Fibroblast of skin of right biceps (primary cell): Measurements from ENCODE around the gene MSTO1.
A peak's percentile ranks its signal among the peaks of the same experiment; 100 is the strongest.
"Not testable (repeated sequence)": the region's sequence is repeated elsewhere in the genome, so short reads cannot be mapped to it uniquely, and the experiment has no call there.

Experiments
- DNase-seq: peaks from one replicate; pipeline ENCODE4 v3.0.0-alpha.2; 2013

The MSTO1 gene

DNA sequence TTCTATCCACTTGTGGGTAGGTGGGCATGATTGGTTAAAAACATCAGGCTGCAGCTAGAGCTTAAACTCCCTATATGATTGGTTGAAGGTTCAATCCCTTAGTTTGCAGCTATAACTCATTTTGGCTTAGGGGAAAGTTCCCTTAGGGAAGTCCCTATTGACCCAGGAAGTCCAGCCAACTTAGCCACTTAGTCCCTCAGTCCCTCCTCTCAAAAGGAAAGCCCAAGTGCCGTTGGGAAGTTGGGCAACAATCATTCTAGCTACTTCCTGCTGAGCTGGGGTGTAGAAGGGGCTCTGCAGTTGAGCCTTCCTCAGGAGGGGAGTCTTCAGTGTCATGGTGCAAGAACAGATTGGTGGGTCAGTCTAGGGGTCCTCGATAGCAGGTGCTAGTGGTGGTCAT, 12.2 kb downstream of the MSTO1 start:
- DNase-seq, result no peak

DNA sequence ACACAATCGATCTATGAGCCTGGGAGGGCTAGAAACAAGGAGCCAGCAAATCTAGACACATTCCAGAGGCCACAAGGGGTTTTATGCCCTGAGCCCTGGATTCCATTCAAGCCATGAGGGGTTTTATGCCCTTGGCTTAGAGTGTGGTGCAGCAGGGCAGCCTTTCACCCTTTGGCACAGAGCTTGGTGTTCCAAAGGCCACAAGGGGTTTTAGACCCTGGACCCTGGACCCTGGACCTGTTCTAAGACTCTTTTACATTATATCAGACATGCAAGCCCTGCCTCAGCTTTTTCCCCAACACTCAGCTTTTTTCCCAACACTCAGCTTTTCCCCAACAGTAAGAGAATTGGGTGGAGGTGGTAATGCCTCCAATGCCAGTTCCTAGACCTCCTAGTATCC, 13.3 kb downstream of the MSTO1 start:
- DNase-seq, result no peak

GRCh38 chr1:155626428-155626827, 16.4 kb downstream of the MSTO1 start:
- not testable (repeated sequence) for DNase-seq

DNA sequence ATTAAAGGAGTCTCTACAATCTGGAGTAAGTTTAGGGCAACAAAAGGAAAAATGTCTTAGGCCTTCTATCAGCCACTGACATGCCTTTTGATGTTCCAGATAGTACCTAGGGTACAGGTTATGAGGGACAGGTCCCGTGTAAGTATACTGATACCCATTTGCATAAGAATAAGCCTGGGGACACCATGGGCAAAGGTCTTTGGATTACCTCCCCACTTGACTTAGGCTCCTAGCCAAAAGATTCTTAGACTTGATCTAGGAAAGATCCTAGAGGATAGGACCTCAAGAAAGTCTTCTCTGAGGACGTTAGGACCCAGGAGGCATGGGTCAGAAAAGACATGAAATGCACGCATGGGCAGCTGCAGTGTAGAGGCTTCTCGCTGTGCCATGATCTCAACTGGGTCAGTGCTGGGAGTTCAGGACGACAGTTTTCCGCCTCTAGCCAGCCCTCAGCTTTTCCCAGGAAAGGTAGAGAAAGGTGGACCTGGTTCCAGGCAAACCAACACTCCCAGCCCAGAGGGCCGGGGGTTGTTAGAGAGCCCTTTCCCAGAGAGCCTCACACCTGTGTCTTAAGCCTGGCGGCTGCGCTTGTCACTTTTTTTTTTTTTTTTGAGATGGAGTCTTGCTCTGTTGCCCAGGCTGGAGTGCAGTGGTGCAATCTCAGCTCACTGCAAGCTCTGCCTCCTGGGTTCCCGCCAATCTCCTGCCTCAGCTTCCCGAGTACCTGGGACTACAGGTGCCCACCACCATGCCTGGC, 26.6 kb downstream of the MSTO1 start:
- DNase-seq, result no peak

GRCh38 chr1:155640367-155640766, 30.3 kb downstream of the MSTO1 start:
- no peak for DNase-seq

- DNase-seq, result peak; percentile 22
Observed at GRCh38 chr1:155642559-155643180, 32.7 kb downstream of the MSTO1 start.

GRCh38 chr1:155643230-155643629, 33.2 kb downstream of the MSTO1 start:
- DNase-seq, result no peak

DNA sequence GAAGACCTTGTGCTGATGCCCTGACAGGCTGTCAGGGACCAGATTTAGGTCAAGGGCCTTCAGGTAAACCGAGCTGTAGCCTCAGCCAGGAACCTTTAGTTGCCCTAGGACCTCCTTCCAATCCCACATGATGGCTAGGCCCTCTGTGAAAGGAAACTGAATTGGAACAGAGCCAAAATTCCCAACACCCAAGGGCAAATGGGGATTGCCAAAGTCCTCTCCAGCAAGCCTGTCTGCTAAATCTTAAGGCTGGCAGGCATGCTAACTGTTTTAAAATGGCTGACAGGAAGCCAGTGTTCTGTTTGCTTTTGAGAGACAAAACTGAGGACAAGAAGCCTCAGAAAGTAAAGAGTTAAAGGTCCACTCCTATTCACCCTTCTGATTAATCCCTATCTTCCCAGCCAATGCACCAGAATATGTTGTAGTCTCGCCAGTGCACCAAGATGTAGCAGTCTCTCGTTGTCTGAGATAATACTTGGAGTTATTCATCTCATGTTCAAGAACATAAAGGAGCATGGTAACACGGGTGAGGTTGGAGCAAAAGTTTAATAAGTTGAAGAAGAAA, 35.1 kb downstream of the MSTO1 start:
- no peak for DNase-seq

DNA sequence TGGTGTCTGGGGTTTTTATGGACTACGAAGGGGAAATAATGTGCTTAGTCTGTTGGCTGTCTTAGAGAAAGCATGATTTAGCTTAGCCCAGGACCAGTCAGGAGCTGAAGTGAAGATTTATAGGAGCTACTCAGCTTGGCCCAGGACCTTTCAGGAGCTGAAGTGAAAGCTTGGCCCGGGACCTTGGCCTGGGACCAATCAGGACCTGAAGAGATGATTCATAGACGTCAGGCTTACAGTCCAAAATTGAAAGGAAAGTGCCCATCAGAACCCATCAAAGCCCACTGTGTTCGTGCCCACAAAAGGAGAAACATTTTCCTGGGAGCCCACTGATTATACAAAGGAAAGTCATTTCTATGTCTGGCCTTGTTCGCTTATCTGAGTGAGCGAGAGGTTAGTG, 35.6 kb downstream of the MSTO1 start:
- DNase-seq, result no peak

DNA sequence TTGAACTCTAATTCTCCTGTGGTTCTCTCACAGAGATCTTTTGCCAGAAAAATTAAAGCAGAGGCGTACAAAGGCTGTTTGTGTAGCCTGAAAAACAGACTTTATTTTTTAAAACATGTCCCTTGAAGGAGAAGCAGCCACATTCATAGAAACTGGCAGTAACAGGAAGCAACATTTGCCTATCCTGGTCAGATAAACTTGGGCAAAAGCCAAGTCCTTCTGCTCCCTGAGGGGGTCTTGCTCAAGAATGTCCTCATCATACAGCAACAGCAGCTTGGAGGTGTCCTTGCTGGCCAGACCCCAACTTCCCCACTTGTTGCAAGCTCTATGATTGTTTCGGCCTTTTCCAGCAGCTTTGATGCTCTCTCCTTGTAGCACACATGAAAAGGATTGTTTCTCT, 36.3 kb downstream of the MSTO1 start:
- DNase-seq, result peak; percentile 28

DNA sequence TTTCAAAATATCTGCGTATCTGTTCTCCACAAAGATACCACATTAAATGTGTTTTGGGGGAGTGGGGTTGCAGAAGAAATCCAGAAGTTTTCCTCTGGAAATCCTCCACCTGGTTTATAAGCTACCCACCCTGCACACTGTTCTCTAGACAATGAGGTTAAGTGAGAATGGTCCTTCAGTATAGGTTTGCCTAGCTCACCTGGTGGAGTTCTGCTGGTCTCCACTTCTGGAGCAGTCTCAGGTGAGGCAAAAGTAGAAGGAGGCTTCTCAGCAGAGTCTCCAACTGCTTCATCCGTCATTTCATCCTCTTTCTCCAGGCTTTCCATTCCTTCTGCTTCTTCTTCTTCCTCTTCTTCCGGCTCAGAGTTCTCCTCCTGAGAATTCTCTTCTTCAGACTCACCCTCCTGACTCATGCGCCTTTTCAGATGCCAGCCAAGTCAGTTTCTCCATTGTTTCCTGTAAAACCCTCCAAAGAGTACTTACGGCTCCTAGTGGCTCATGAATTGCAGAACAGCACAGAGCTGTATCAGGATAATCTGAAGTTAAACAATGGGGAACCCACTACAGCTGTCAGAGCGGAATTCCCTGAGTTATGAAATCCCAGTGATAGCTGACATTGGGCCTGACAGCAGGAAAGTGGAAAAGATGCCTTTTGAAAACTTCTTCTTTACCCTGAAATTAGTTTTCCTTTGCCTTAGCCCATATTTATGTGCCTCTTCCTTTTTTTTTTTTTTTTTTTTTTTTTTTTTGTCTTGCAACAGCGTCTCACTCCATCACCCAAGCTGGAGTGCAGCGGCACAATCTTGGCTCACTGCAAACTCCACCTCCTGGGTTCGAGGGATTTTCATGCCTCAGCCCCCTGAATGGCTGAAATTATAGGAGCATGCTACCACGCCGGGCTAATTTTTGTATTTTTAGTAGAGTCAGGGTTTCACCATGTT, 38.5 kb downstream of the MSTO1 start:
- peak; percentile 89 for DNase-seq

DNA sequence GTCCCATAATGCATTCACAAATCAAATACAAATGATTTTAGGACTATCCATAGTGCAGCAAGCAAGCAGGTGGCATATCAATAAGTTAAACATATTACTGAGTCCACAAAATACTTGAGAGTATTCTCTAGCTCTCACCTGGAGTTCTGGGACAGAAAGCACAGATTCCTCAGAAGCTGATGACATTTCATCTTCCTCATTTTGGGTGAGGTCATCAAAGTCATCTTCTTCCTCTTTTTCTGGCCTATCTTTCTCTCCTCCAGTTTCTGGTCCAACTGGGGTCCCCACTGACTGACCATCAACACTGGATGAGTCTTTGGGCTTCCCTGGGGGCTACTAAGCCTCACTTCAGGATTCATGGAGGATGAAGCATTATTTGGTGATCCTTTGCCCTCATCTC, 39.7 kb downstream of the MSTO1 start:
- no peak for DNase-seq

GRCh38 chr1:155650231-155650757, 40.3 kb downstream of the MSTO1 start:
- no peak for DNase-seq

DNA sequence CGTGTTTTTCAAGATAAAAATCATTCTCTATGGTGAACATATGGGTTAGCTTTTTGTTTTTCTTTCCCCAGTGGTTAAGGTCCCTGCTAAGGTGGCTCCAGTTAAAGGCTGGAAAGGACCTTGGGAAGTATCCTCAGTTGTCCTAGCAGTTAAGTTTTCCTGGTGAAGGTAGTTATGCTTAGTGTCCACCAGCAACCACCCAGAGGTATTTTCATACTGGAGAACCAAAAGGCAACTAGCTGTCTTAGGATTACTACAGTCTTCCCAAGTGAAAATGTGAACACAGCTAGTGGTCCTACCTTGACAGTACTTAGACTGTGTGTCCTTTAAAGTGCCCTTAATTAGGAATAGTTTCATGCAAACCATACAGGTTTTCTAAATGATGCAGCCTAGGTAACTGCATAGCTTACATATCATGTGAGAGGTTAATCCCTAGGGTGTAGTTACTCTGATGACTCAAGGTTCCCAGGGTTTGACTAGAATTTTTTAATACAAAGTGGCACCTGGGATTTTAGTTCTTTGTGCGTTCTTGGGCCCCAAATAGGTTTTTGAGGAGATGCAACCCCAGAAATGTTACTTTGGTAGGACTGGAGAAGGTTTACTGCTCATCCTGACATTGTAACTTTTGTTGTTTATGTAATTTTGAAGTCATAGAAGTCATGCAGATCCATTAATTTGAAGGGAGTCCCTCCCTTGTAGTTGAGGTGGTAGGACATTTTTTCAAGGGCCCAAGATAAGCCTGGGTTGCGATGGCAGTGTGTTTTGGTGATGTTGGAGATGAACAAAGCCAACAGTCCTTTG, 42.0 kb downstream of the MSTO1 start:
- peak; percentile 21 for DNase-seq

DNA sequence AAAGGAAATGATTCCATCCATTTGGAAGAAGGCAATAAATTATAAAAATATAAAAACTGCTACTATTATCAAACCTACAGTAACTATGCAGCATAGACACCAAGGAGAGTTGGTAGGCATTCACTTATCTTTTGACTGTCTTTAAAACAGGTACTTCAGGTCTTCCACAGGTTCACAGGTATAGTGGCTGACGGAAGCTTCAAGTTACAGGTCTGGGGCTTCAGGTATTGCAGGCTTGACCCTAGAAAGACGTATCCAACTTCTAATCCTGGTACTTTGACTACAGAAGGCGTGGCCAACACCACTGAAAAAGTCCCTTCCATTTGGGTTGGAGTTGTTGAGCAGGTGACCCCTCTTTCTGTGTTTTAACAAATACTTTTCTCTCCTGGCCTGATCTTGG, 42.9 kb downstream of the MSTO1 start:
- no peak for DNase-seq

DNA sequence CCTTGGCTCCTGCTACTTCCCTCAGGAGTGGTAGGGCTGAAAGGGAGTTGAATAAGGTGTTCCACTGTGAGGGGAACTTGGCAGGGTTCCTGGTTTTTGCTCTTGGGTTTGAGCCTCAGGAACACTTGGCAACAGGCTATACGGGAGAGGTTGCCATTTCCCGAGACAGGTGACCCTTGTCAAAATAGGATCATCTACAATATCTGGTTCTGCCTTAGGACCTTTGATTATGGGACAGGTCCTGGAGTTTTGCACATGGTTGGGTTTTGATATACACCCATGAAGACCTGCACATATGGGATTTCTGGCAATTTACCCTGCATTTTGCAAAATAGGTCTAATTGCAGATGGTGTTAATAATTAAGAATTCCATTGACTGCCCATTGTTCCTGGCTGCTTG, 47.4 kb downstream of the MSTO1 start:
- no peak for DNase-seq

- DNase-seq, result not testable (repeated sequence)
Observed at GRCh38 chr1:155661239-155661638, 51.2 kb downstream of the MSTO1 start.
